NCI-H526 treated with DMSO at 0.1 percent for 48 hours (cell line): ENCODE measurements around the gene PLD1.
"Not testable (repeated sequence)": the region's sequence is repeated elsewhere in the genome, so short reads cannot be mapped to it uniquely, and the experiment has no call there.

ENCODE experiments used
- DNase-seq: peaks from one replicate; lab custom pipeline; 2025; lab: John Stamatoyannopoulos, UW

Gene PLD1

DNA sequence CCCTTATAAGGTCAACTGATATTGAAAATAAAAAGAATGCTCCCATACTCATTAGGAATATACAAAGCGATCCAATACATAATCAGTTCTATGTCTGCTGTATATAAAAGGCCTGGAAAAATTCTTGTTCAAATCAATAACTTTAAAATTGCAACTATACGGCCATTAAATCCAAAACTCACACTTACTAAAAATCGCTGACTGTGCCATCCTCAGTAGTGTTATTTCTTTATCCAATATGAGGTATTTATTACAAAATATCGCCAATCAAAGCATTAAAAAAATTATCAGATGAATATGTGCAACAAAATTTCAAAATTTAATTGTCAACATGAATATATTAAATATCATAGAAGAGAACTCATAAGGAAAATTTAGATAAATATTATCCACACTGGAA lies 146.5 kb downstream of the PLD1 start:
- no peak for DNase-seq

- no peak for DNase-seq
Observed at GRCh38 chr3:171661484-171661883, 148.8 kb downstream of the PLD1 start.

GRCh38 chr3:171660188-171660587 lies 150.1 kb downstream of the PLD1 start:
- no peak for DNase-seq

DNA sequence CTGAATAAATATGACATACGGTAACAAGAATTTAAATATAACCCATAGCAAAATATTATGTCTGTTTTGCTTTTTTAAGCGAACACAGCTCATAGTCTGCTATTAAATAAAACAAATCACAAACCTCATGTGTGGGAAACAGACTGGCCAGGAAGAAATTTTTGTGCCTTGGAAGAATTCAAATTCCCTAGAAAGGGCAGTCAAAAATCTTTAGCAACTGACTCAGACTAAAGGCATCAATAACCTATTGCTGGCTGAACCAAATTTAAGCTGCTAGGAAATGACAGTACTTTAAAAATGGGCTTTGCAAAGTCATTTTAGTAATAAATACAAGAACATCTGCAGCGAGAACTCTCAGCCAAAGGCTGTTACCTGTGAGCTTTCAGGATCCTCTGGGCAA lies 151.4 kb downstream of the PLD1 start:
- no peak for DNase-seq

GRCh38 chr3:171654809-171655208 lies 155.5 kb downstream of the PLD1 start:
- no peak for DNase-seq

DNA sequence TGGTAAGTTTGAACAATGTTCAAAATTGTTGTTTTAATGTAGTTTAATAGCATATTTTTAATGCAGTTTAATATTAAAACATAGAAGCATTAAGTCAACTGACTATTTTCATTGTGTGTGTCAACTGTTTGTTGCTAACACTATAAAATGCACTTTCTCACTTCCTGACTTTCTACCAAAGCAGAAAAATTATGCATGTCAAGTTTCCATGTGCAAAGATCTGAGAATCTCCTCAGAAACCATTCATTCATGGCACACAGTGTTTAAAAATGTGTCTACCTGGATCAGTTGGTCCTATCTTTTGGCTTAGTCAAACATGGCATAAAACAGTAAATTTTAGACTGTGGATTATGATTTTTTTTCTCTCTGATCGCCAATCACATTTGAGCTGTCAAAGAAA lies 156.0 kb downstream of the PLD1 start:
- no peak for DNase-seq

DNA sequence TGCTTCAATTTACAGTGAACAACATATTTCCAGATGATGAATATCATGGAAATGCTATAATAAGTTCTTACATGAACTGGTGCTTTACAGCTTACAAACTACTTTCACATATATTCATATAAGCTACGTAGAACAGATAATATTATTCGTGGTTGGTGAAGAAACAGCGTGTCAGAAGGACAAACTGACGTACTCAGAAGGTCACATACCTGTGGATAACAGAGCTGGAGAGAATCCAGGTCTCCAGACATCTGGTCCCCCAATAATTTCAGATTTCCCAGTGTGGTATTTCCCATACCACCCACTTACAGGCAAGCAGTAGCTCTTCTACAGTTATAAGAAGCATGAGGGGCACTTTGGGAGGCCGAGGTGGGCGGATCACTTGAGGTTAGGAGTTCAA lies 156.6 kb downstream of the PLD1 start:
- DNase-seq: no peak

DNA sequence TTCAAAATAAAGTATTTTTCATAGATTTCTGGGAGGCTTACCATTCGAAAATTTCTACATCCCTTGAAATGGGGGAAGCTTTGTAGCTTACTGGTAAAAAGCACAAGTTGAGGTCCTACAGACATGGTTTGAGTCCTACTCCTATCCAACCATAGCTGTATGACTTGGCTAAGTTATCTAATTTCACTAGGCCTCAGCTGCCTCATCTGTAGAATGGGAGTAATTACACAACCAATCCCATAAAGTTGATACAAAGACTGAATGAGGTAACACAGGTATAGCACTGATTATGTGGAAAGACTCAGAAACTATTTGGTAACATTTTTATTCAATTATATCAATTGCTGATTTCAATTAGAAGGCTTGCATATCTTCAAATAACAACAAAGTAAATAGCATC lies 157.4 kb downstream of the PLD1 start:
- no peak for DNase-seq

GRCh38 chr3:171649911-171650592 lies 160.2 kb downstream of the PLD1 start:
- no peak for DNase-seq

DNA sequence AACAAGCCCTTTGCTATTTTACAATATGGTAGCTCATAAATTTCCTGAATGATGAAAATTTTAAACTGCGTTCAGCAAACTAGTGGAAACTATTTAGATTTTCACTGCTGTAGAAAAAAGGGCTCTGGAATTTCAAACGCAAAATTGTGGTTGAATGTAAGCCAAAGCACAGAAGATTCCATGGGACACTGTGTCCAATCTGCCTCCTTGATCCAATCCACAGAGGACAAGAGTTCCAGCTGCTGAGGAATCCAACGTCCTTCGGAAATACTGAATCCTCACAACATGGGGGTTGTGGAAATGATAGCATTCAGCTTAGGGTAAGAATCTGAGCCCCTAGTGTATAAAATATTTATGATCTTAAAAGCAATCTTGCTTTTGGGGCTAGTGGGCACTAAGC lies 161.0 kb downstream of the PLD1 start:
- no peak for DNase-seq

GRCh38 chr3:171648069-171648468 lies 162.2 kb downstream of the PLD1 start:
- no peak for DNase-seq

DNA sequence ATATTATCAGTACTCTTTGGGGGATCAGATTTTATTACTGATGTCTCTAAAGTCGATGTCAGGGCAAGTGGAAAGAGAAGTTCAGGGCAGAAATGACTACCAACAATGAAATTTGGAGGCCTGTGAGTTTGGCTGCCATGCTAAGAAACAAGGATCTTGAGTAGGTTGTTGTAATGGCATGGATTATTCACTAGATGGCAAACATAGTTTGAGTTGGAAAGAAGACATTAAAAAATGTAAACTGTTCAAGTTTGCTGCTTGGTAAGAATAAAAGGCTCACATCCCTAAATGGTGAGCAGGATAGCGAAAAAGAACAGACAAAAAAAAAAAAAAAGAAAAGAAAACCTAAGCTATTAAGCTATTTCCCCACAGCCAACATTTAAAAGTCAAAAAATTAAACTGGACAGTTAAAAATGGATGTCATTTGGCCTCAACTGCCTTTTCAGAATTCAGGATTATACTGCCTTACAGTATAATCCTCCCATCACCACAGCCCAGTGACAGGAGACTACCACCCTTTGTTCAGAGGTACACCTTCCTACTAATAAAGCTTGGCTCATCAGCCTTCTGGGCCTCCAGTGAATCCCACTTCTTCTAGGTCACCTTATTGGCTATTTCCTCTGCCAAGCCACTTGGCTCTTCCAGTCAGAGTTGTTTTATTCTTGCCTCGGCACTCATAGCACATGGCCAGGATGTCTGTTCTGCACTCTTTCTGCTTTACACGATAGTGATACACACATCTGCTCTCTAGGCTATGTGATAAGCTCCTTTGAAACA lies 163.7 kb downstream of the PLD1 start:
- DNase-seq: peak; percentile 73

- peak; percentile 79 for DNase-seq
Observed at GRCh38 chr3:171644681-171645080, 165.6 kb downstream of the PLD1 start.

DNA sequence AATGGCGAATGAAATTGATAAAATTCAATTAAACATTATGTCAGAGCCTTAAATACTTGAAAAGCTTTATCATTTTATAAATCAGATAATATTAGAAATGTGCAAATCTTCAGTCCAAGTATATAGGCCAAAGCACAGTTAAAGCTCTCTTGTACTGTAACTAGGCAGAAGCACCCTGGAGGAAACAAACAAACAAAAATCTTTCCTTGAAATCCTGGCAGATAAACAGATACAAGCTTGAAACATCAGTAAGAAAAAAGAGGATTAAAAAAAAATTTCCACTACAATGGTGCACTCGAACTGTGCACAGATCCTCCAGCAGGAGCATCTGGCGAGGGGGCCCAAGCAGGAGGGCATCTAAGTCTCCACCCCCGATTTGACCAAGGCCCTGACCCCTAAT lies 166.6 kb downstream of the PLD1 start:
- DNase-seq: no peak

DNA sequence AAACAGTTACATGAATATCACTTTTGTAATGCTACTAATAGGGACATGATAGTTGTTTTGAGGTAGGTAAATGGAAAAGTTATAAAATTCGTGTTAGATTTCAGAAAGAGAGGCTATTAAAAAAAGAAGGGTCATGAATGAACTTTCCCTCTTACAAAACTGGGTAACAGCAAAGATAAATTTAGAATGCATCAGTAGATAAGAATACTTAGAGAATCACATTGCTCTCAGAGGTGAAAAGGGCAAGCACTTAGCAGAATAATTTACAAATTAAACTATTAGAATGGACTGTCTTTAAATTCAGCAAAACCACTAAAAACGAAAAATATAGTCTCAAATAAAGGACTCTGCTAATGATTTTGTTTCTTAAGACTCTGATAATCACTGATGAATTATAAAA lies 167.2 kb downstream of the PLD1 start:
- no peak for DNase-seq

DNA sequence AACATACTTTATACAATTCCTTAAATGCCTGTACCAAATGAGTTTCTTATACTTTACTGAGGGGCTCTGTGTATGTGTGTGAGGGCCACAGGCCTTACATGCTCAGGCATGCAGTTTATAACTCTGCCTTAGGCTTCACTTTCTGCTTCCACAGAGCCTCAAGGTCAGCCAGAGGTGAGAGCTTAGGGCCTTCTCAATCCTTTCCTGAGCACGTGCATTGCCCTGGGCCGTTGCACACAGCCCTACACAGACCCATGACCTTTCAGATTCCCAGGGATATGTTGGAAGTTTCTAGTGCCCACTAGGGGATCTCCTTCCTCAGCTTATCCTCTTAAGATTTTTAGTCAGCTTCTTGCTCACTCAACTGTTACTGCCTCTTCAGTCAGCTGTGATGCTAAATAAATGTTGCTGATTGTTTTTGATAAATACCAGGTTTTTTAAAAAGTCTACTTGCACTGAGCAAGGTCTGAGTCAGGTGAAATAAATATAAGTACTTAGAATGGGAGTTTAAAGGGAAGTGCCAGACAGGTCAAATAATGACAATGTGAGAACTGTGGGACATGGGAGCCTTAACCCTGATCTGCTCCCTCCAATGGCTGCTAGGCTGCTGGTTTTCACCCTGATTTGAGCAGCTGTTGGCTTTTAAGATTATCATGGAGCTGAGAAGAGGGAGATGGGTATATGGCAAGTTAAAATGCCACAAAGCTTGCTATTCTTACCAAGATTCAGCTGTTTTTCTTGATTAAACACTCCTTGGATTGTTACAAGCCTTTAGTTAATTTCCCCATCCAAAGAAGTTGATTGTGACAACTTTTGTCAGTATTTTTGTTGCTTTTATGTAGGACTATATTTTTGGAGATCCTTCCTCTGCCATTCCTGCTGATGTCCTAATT lies 169.5 kb downstream of the PLD1 start:
- no peak for DNase-seq

- DNase-seq: no peak
Observed at GRCh38 chr3:171636666-171637065, 173.6 kb downstream of the PLD1 start.

DNA sequence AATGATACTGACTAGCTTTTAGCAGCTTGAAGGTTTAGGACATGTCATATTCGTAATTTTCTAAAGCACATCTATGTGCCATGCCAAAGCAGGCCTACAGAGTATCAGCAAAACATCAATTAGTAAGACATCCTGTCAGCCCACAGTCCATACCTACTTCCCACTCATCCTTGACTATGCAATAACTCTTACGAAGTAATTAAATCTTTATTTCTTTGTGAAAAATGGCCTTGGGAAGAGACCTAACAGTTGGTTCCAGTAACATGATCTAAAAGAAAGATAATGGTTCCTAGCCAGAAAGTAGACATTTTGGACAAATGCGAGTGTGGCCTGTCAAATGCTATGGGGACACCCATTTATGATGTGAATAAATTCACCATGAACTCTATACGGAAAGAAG lies 177.5 kb downstream of the PLD1 start:
- no peak for DNase-seq

DNA sequence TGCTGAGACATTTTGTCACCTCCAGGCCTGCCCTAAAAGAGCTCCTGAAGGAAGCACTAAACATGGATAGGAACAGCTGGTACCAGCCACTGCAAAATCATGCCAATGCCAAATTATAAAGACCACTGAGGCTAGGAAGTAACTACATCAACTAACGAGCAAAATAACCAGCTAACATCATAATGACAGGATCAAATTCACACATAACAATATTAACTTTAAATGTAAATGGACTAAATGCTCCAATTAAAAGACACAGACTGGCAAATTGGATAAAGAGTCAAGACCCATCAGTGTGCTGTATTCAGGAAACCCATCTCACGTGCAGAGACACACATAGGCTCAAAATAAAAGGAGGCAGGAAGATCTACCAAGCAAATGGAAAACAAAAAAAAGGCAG lies 183.5 kb downstream of the PLD1 start:
- DNase-seq: not testable (repeated sequence)

GRCh38 chr3:171622126-171622525 lies 188.2 kb downstream of the PLD1 start:
- DNase-seq: no peak

- DNase-seq: no peak
Observed at GRCh38 chr3:171620825-171621434, 189.4 kb downstream of the PLD1 start.

GRCh38 chr3:171616798-171617197 lies 193.5 kb downstream of the PLD1 start:
- DNase-seq: no peak
